HAP-1 (cell line): ENCODE data around the gene CLK3.

Experiments
- DNase-seq, 2 experiments: peaks; one replicate each; pipeline ENCODE4 v3.0.0-alpha.2; 2016 to 2020; ENCODE audit warnings: low spot score in 2 of 2
- H3K27me3 ChIP-seq: fragments of 250-450 bp; sonication (Bioruptor Pico); 2 replicates; pipeline ENCODE4 v1.5.1; 2020; ENCODE audit warnings: low read depth, mild to moderate bottlenecking, moderate library complexity
- H3K36me3 ChIP-seq: fragments of 250-450 bp; sonication (Bioruptor Pico); replicated peaks from 2 replicates; pipeline ENCODE4 v1.5.1; 2020; ENCODE audit warnings: mild to moderate bottlenecking
- H3K4me1 ChIP-seq: fragments of 250-450 bp; sonication (Bioruptor Pico); 2 replicates; pipeline ENCODE4 v1.5.1; 2020; ENCODE audit warnings: mild to moderate bottlenecking
- H3K4me3 ChIP-seq: fragments of 250-450 bp; sonication (Bioruptor Pico); 2 replicates; pipeline ENCODE4 v1.5.1; 2020; ENCODE audit warnings: mild to moderate bottlenecking, moderate library complexity
- H3K9me3 ChIP-seq: fragments of 250-450 bp; sonication (Bioruptor Pico); 2 replicates; pipeline ENCODE4 v1.5.1; 2020; ENCODE audit warnings: mild to moderate bottlenecking, moderate library complexity
- in situ Hi-C: fragments of 300-500 bp; cut with MboI; formaldehyde crosslinking; loops from 3 replicates; pipeline ENCODE4 v1.14.3; 2020; ENCODE audit warnings: low sequenced_read_pairs, inconsistent platforms, mixed read lengths

The CLK3 gene

GRCh38 chr15:74610302-74610951 is 5.2 kb upstream of the CLK3 start:
- no peaks in the 10 kb centered on the region for H3K9me3 ChIP-seq

GRCh38 chr15:74611341-74611740 is 4.3 kb upstream of the CLK3 start:
- Histone ChIP-seq H3K36me3 (peaks cover 7% of the 10 kb centered on the region), H3K4me1 (no peaks in the 10 kb centered on the region), H3K27me3 (peaks cover 31% of the 10 kb centered on the region), H3K9me3 (no peaks in the 10 kb centered on the region), H3K4me3 (no peak overlapping the region)
- in situ Hi-C loops: no loop called here
- DNase-seq: no peak

More at GRCh38 chr15:74610302-74610951, 5.2 kb upstream of the CLK3 start:
- no peaks in the 10 kb centered on the region for H3K4me1 ChIP-seq
- in situ Hi-C loops: no loop called here
- DNase-seq: no peak
- no peak overlapping the region for H3K4me3 ChIP-seq
- peaks cover 31% of the 10 kb centered on the region for H3K27me3 ChIP-seq
- no peaks in the 10 kb centered on the region for H3K36me3 ChIP-seq

GRCh38 chr15:74611834-74612233 is 3.8 kb upstream of the CLK3 start:
- Histone ChIP-seq H3K4me3 (no peak overlapping the region), H3K9me3 (no peaks in the 10 kb centered on the region), H3K4me1 (peaks cover 3% of the 10 kb centered on the region), H3K36me3 (peaks cover 8% of the 10 kb centered on the region), H3K27me3 (peaks cover 31% of the 10 kb centered on the region)
- no peak for DNase-seq
- in situ Hi-C loops: no loop called here

DNA sequence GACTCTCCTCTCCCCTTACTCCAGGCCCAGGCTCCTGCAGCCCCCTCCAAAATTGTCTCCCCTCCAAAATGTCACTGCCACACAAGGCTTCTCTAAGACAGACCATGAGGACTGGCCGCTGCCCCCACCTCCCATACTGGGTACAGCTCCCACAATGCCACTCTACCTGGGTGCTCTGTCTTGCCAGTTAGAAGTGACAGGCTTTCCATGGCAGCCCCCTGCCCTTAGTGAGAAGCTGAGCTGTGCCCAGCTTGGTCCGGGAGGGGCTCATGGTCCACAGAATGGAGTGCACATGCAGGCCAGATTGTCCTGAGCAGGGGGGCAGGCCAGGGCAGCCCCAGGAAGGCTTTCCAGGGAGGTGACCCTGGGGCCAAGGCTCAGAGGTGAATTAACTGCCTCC is 3.0 kb upstream of the CLK3 start:
- in situ Hi-C loops: no loop called here
- Histone ChIP-seq H3K27me3 (peaks cover 26% of the 10 kb centered on the region), H3K4me1 (peaks cover 11% of the 10 kb centered on the region), H3K36me3 (peaks cover 17% of the 10 kb centered on the region), H3K4me3 (no peak overlapping the region), H3K9me3 (no peaks in the 10 kb centered on the region)
- no peak for DNase-seq

DNA sequence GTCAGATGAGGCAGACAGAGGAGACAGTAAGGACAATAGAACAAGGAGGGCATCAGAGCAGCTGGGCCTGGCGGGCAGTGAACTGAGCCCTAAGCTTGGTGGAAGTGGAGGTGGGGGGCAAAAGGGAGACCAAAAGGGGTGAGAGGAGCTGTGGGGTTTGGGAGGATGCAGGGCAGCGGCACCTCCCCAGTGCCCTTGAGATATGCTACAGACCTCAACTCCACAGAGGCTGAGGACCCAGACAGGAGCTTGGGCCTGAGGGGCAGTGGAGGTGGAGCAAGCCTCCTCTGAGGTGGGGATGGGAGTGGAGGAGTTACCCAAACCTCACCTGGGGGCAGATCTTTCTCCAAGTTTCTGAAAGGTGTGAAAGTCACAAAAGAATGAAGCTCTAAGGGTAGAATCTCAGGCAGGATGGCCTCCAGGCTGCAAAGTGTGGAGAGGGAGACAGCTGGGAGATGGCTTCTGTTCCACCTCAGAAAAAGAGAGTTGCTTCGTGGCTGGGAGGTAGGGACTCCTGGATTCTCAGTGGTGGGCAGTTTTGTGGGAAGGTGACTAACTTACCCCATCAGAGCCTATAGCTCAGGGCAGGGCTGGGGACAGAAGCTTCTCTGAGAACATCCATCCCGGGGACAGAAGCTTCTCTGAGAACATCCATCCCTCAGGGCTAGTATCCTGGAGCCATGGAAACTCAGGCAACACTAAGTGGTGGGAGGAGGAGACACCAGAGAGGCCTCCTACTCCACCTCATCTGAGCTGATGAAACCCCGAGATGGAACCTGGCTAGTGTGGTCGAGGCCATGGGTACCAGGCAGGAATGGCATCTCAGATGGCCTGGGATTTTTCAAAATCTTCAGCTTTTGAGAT is 2.3 kb upstream of the CLK3 start:
- Histone ChIP-seq H3K4me1 (peaks cover 12% of the 10 kb centered on the region), H3K27me3 (peaks cover 20% of the 10 kb centered on the region), H3K36me3 (peaks cover 23% of the 10 kb centered on the region), H3K9me3 (no peaks in the 10 kb centered on the region), H3K4me3 (no peak overlapping the region)
- in situ Hi-C loops: no loop called here
- no peak for DNase-seq

DNA sequence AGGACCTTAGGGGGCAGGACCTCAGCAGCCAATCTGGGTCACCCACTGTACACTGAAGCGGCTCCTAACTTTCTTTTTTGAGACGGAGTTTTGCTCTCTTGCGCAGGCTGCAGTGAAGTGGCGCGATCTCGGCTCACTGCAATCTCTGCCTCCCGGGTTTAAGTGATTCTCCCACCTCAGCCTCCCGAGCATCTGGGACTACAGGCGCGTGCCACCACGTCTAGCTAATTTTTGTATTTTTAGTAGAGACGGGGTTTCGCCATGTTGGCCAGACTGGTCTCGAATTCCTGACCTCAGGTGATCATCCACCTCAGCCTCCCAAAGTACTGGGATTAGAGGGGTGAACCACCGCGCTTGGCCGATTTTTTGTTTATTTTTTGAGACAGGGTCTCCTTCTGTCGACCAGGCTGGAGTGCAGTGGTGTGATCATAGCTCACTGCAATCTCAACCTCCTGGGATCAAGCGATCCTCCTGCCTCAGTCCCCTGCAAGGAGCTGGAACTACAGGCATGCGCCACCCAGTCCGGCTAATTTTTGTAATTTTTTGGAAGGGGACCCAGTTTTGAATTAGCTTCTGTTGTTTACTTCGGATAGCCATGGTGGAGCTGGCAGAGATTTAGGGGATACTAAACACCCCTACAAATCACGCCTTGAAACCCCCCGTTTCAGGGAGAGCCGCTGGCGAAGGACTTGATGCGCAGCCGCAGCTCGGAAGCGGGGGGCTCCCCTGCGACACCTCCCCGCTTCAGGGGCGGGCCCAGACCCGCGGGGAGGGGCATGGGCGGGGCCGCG is 1.5 kb upstream of the CLK3 start:
- DNase-seq: no peak
- Histone ChIP-seq H3K4me1 (peaks cover 12% of the 10 kb centered on the region), H3K4me3 (peak overlapping the region; percentile 99), H3K27me3 (peaks cover 11% of the 10 kb centered on the region; the same call in 1 of the 2 replicates), H3K9me3 (no peaks in the 10 kb centered on the region), H3K36me3 (peaks cover 30% of the 10 kb centered on the region)
- in situ Hi-C loops: no loop called here

- Histone ChIP-seq H3K4me3 (peak overlapping the region; percentile 99), H3K27me3 (peaks cover 4% of the 10 kb centered on the region; the same call in 1 of the 2 replicates), H3K36me3 (peaks cover 38% of the 10 kb centered on the region), H3K4me1 (peaks cover 12% of the 10 kb centered on the region), H3K9me3 (no peaks in the 10 kb centered on the region)
- peak; percentile 83 to 92 for DNase-seq
- in situ Hi-C loops: no loop called here
These were observed 710 bp upstream of the CLK3 start for GRCh38 chr15:74614744-74615507.

GRCh38 chr15:74616366-74616939 is 817 bp downstream of the CLK3 start:
- Histone ChIP-seq H3K27me3 (no peaks in the 10 kb centered on the region), H3K4me3 (peak overlapping the region; percentile 99), H3K9me3 (no peaks in the 10 kb centered on the region), H3K36me3 (peaks cover 53% of the 10 kb centered on the region), H3K4me1 (peaks cover 12% of the 10 kb centered on the region)
- peak in 1 of 2 experiments; percentile 82 for DNase-seq
- in situ Hi-C loops: no loop called here

- H3K4me1 ChIP-seq: peaks cover 12% of the 10 kb centered on the region
- no peaks in the 10 kb centered on the region for H3K9me3 ChIP-seq
- in situ Hi-C loops: no loop called here
- peaks cover 59% of the 10 kb centered on the region for H3K36me3 ChIP-seq
- H3K27me3 ChIP-seq: no peaks in the 10 kb centered on the region
- H3K4me3 ChIP-seq: peak overlapping the region; percentile 99
- DNase-seq: no peak
These were observed 1.4 kb downstream of the CLK3 start for GRCh38 chr15:74616996-74617395.

DNA sequence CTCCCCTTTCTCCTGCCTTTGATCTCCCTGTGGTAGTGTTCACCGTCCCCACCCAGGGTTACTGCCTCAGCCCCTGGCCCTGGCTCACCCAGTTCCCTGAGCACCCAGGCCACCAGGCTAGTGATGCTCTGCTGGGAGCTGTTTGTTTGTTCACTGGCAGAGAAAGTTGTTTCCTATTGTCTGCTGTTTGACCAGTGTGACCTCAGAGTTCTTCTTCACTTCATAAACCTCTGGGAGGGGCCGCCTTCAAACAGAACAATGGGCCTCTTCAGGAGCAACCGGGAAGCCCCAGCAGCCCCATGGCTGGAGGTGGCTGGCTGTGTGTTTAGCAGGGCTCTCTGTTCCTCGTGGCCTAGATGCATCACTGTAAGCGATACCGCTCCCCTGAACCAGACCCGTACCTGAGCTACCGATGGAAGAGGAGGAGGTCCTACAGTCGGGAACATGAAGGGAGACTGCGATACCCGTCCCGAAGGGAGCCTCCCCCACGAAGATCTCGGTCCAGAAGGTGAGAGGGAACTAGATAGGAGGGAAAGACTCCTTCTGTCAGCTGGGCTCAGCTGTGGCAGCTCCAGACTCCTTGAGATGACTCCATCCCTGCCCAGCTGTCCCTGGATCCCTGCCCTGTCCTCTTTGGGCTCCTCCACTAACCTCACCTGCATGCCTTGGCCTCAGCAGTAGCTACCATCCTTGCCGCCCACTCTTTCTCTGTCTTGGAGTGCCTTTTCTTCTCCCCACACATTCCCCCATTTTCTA is 3.4 kb downstream of the CLK3 start:
- no peak for DNase-seq
- H3K27me3 ChIP-seq: no peaks in the 10 kb centered on the region
- no peak overlapping the region for H3K4me3 ChIP-seq
- in situ Hi-C loops: no loop called here
- peaks cover 79% of the 10 kb centered on the region for H3K36me3 ChIP-seq
- peaks cover 12% of the 10 kb centered on the region for H3K4me1 ChIP-seq
- H3K9me3 ChIP-seq: no peaks in the 10 kb centered on the region

GRCh38 chr15:74619916-74620635 is 4.4 kb downstream of the CLK3 start:
- in situ Hi-C loops: loop anchor here (5.0 kb wide), 2 partner anchors 248 to 337 kb away; partner anchors contain the start of gene RPP25

More at GRCh38 chr15:74619916-74620635, 4.4 kb downstream of the CLK3 start:
- DNase-seq: no peak
- Histone ChIP-seq H3K4me1 (peaks cover 12% of the 10 kb centered on the region), H3K27me3 (no peaks in the 10 kb centered on the region), H3K4me3 (no peak overlapping the region), H3K36me3 (peaks cover 89% of the 10 kb centered on the region), H3K9me3 (no peaks in the 10 kb centered on the region)
